A549 (cell line): ENCODE results near the gene LCP1. TPM values are rescaled to one million over a fixed set of nuclear protein-coding genes. Genes with fewer than 3 reads are reported as not detected.

Experiments used
- ATAC-seq, 2 experiments: fragments of 200-7000 bp in 1 of 2; fragments of >200 bp in 1 of 2; cut with Nextera tagmentation in 1 of 2; cut with Tn5 transposase in 1 of 2; 3 replicates each; pipeline versions ENCODE4 v1.8.0 to v1.9.1; 2018 to 2020; ENCODE audit warnings: mild to moderate bottlenecking in 1 of 2, moderate library complexity in 1 of 2
- CTCF ChIA-PET: fragments of 300-600 bp; sonication (Branson Sonifier 250); formaldehyde crosslinking; extraction: SDS; loops from one replicate; lab custom pipeline; 2021; ENCODE audit warnings: antibody characterized with exemption, inconsistent platforms; lab: Yijun Ruan, JAX
- POLR2A ChIA-PET: fragments of 350-600 bp; formaldehyde crosslinking; extraction: SDS; loops from one replicate; lab custom pipeline; 2021; ENCODE audit warnings: antibody characterized with exemption, inconsistent platforms; lab: Yijun Ruan, JAX
- DNase-seq, 2 experiments: peaks; one replicate each; pipeline versions ENCODE4 v3.0.0 to v3.0.0-alpha.2; 2011 to 2016; ENCODE audit warnings: low read depth in 1 of 2, low spot score in 1 of 2
- FAIRE-seq: peaks from 2 replicates; lab custom pipeline; 2011; peaks lifted over from hg19 to GRCh38; lab: Jason Lieb, UNC
- H3K27ac ChIP-seq, 2 experiments: fragments of >200 bp; sonication (Bioruptor Twin); formaldehyde crosslinking; 3 replicates each; pipeline ENCODE4 v1.5.1; 2016 to 2017
- H3K4me1 ChIP-seq: fragments of >200 bp; sonication (Bioruptor Twin); formaldehyde crosslinking; 3 replicates; pipeline ENCODE4 v1.6.1; 2016
- H3K4me2 ChIP-seq: fragments of >200 bp; sonication (Bioruptor Twin); formaldehyde crosslinking; 3 replicates; pipeline ENCODE4 v1.6.1; 2016
- H3K4me3 ChIP-seq: fragments of >200 bp; sonication (Bioruptor Twin); formaldehyde crosslinking; 3 replicates; pipeline ENCODE4 v1.5.1; 2016
- H3K9me3 ChIP-seq: fragments of >200 bp; sonication (Bioruptor Twin); formaldehyde crosslinking; 3 replicates; pipeline ENCODE4 v1.6.1; 2016
- CBX8 ChIP-seq: fragments of 200-600 bp; sonication (generic); IDR thresholded peaks from 2 replicates; pipeline ENCODE4 v1.6.1; 2016
- EHF ChIP-seq: fragments of 250-450 bp; sonication (Bioruptor Pico); IDR thresholded peaks from 2 replicates; pipeline ENCODE4 v1.5.0; 2020; ENCODE audit warnings: mild to moderate bottlenecking
- EHMT2 ChIP-seq: fragments of 200-600 bp; sonication (generic); IDR thresholded peaks from 2 replicates; pipeline ENCODE4 v1.6.1; 2016; ENCODE audit warnings: antibody characterized with exemption, low read depth, mild to moderate bottlenecking, moderate library complexity
- HOXA7 ChIP-seq: fragments of 250-450 bp; sonication (Bioruptor Pico); IDR thresholded peaks from 2 replicates; pipeline ENCODE4 v1.5.0; 2020; ENCODE audit warnings: mild to moderate bottlenecking, moderate library complexity
- HOXB13 ChIP-seq: fragments of 250-450 bp; sonication (Bioruptor Pico); IDR thresholded peaks from 2 replicates; pipeline ENCODE4 v1.5.0; 2020; ENCODE audit warnings: low read depth, mild to moderate bottlenecking, moderate library complexity
- MAX ChIP-seq: IDR thresholded peaks from 2 replicates; pipeline ENCODE4 v1.6.1; 2012
- NR3C1 ChIP-seq: fragments of >200 bp; sonication (Bioruptor Twin); formaldehyde crosslinking; IDR thresholded peaks from 3 replicates; pipeline ENCODE4 v1.6.1; 2017
- RAD21 ChIP-seq, 2 experiments: fragments of >200 bp in 1 of 2; sonication (Bioruptor Twin) in 1 of 2; formaldehyde crosslinking in 1 of 2; IDR thresholded peaks in 1 of 2; conservative IDR thresholded peaks in 1 of 2; 2 replicates in 1 of 2; 3 replicates in 1 of 2; pipeline ENCODE4 v1.6.1; 2012 to 2018; ENCODE audit warnings: inconsistent platforms in 1 of 2
- REST ChIP-seq: fragments of 200-600 bp; sonication (generic); IDR thresholded peaks from 2 replicates; pipeline ENCODE4 v1.6.1; 2016; ENCODE audit warnings: antibody characterized with exemption, mild to moderate bottlenecking, moderate library complexity
- SMC3 ChIP-seq: fragments of >200 bp; sonication (Bioruptor Twin); formaldehyde crosslinking; IDR thresholded peaks from 3 replicates; pipeline ENCODE4 v1.6.1; 2018; ENCODE audit warnings: inconsistent platforms
- USF2 ChIP-seq: fragments of 450-650 bp; IDR thresholded peaks from 2 replicates; pipeline ENCODE4 v1.6.1; 2014; ENCODE audit warnings: antibody characterized with exemption
- ZC3H11A ChIP-seq: fragments of 450-650 bp; IDR thresholded peaks from 2 replicates; pipeline ENCODE4 v1.6.1; 2014; ENCODE audit warnings: antibody characterized with exemption, mild to moderate bottlenecking
- ZNF302 ChIP-seq: fragments of 250-450 bp; sonication (Bioruptor Pico); IDR thresholded peaks from 2 replicates; pipeline ENCODE4 v1.9.0; 2021; ENCODE audit warnings: inconsistent platforms, mild to moderate bottlenecking, moderate library complexity
- WGBS: methylation state at CpG from one replicate; pipeline ENCODE4 v1.1.6; 2017; ENCODE audit errors: missing lambda C conversion rate; 5-methylcytosine and 5-hydroxymethylcytosine counted together
- polyA plus RNA-seq, 4 experiments: library from polyadenylated mRNA; depleted of rRNA in 3 of 4; stranded (reverse); fragments of >200 nt; fragmentation: RNase III in 1 of 4; extraction: RNeasy Plus Mini Kit Qiagen cat#74134 plus additional on column Dnase treatment in 1 of 4; gene quantifications; 2 replicates in 3 of 4; 3 replicates in 1 of 4; pipeline ENCODE4 v1.2.3, GENCODE V29; 2011 to 2017
- TF ChIP-seq, protein P1 (sequence below): fragments of >200 bp; sonication (Bioruptor Twin); formaldehyde crosslinking; IDR thresholded peaks from 3 replicates; pipeline ENCODE4 v1.5.1; 2016

The LCP1 gene
- polyA plus RNA-seq, 2 of the 4 experiments (the other 2 are of a cell fraction): 0.09 to 0.19 TPM

DNA sequence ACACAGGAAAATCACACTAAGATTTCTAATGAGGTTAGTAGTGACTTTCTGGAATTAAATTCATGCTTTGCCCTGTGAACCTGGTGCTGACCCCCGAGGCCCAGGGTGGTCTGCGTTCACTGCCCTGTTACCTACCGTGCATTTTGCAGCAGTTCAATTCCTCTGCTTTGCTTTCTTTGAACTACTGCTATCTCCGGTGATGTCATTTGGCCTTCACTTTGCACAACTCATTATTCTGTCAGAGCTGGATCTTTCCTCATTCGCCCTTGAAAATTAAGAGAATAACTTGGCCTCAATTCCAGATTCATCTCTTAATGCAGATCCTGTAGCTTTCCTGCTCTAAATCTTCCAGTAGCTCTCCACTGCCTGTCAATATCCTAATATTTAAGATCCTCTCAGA is 21.0 kb upstream of the LCP1 start:
- ATAC-seq (no peak), DNase-seq (no peak), FAIRE-seq (no peak)
- H3K4me1 ChIP-seq: no peaks in the 10 kb centered on the region
- no peaks in the 10 kb centered on the region for H3K9me3 ChIP-seq
- H3K4me3 ChIP-seq: no peak overlapping the region
- no peak overlapping the region for H3K27ac ChIP-seq
- TF ChIP-seq ZC3H11A (no peak), REST (no peak)
- CTCF ChIA-PET: no interaction called here
- POLR2A ChIA-PET: no interaction called here
- H3K4me2 ChIP-seq: no peak overlapping the region
- 66% methylated on average over 5 of the region's 5 CpGs for WGBS

DNA sequence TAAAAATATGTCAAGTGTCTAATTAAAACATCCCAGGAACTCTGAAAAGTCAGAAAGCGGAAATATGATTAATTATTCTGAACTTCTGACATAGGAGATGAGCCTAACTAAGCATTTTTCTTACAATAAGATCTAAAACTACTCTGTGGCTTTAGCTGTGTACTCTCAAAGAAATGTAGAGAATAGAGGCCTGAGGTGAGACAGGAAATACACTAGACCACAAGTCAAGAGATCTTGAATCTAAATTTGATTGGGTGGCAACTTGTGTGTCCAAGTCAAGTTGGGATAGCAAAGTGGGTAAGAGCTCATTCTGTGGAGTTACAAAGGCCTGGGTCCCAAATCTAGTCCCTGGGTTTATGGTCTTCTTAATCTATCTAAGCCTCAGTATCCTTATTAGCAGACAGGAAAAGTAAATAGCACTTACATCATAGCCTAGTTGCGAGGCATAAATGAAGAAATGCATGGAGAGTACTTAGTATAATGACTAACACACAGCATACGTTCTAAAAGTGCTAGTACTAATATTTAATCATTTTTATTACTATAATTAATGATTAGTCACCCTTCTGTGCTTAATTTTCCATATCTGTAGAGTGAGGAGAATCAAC is 20.3 kb upstream of the LCP1 start:
- Histone ChIP-seq H3K4me2 (no peak overlapping the region), H3K4me1 (no peaks in the 10 kb centered on the region), H3K9me3 (no peaks in the 10 kb centered on the region), H3K27ac (no peak overlapping the region), H3K4me3 (no peak overlapping the region)
- no peak for DNase-seq
- ChIA-PET CTCF (no interaction called here), POLR2A (no interaction called here)
- ATAC-seq: no peak
- FAIRE-seq: no peak
- TF ChIP-seq NR3C1 (no peak), ZNF302 (CRISPR knock-in tag) (no peak), HOXB13 (no peak), CBX8 (no peak), SMC3 (no peak), RAD21 (conservative IDR thresholded peaks at IDR 0.05 in 1 of 2, IDR thresholded peaks at IDR 0.05 in 1 of 2) (no peak), USF2 (no peak)
- TF ChIP-seq, protein P1, sequence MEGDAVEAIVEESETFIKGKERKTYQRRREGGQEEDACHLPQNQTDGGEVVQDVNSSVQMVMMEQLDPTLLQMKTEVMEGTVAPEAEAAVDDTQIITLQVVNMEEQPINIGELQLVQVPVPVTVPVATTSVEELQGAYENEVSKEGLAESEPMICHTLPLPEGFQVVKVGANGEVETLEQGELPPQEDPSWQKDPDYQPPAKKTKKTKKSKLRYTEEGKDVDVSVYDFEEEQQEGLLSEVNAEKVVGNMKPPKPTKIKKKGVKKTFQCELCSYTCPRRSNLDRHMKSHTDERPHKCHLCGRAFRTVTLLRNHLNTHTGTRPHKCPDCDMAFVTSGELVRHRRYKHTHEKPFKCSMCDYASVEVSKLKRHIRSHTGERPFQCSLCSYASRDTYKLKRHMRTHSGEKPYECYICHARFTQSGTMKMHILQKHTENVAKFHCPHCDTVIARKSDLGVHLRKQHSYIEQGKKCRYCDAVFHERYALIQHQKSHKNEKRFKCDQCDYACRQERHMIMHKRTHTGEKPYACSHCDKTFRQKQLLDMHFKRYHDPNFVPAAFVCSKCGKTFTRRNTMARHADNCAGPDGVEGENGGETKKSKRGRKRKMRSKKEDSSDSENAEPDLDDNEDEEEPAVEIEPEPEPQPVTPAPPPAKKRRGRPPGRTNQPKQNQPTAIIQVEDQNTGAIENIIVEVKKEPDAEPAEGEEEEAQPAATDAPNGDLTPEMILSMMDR: no peak
- WGBS: 67% methylated on average over 3 of the region's 3 CpGs

- H3K4me1 ChIP-seq: no peaks in the 10 kb centered on the region
- no peaks in the 10 kb centered on the region for H3K9me3 ChIP-seq
- no peak overlapping the region for H3K4me3 ChIP-seq
- FAIRE-seq (no peak), ATAC-seq (no peak), DNase-seq (no peak)
- CTCF ChIA-PET: no interaction called here
- WGBS: 63% methylated on average over 3 of the region's 3 CpGs
- no peak overlapping the region for H3K27ac ChIP-seq
- H3K4me2 ChIP-seq: no peak overlapping the region
- TF ChIP-seq MAX (no peak), HOXA7 (CRISPR knock-in tag) (no peak), EHMT2 (no peak), EHF (CRISPR knock-in tag) (no peak)
- TF ChIP-seq, protein P1: no peak
- POLR2A ChIA-PET: no interaction called here
Observed at GRCh38 chr13:46198696-46199193, 16.8 kb upstream of the LCP1 start.
